Activated CD4-positive, alpha-beta T cell treated with anti-CD3 and anti-CD28 coated beads, Interleukin-2, amount 50 U/mL, for 1 hour (primary cell): Measurements from ENCODE around the gene CNPY1.
"Not testable (repeated sequence)": the region's sequence is repeated elsewhere in the genome, so short reads cannot be mapped to it uniquely, and the experiment has no call there.

Source experiments
- DNase-seq: peaks from one replicate; pipeline ENCODE4 v3.0.0-alpha.2; 2020

CNPY1 gene

DNA sequence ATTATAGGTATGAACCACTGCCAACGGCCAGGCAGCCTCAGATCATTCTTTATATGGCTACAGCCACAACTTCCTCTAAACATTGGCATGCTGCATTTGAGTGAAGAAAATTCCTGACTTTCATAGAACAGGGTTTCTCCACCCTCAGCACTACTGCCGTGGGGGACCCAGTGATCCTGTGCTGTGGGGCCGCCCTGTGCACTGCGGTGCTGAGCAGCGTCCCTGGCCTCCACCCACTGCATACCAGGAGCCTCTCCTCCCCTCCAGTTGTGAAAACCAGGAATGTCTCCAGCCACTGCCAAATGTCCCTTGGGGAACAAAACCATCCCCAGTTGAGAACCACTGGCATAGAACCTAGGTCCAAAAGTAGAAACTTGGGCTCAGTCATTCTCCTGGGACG lies 15.8 kb downstream of the CNPY1 start:
- DNase-seq, result no peak

DNA sequence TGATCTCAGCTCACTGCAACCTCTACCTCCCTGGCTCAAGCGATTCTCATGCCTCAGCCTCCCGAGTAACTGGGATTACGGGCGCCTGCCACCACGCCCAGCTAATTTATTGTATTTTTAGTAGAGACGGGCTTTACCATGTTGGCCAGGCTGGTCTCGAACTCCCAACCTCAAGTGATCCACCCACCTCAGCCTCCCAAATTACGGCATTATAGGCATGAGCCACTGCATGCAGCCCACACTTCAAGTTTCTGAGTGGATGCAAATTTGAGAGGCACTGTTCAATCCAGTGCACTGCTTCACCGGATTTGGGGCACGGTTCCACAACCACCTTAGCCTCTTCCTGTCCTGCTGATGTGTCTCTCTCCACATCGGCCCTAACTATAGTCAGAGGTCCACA lies 16.5 kb downstream of the CNPY1 start:
- no peak for DNase-seq

DNA sequence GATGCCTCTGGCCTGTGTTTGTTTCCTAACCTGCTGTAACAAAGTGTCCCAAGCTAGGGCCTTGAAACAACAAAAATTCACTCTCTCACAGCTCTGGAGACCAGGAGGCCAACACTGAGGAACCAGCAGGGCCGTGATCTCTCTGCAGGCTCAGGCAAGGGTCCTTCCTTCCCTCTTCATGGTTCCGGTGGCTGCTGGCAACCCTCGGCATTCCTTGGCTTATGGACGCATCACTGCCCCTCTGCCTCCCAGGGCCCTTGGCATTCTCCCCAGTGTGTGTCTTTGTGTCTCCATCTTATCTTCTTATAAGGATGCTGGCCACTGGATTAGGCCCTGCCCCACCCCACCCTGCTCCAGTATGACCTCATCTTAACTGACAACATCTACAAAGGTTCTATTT lies 17.0 kb downstream of the CNPY1 start:
- DNase-seq, result no peak

DNA sequence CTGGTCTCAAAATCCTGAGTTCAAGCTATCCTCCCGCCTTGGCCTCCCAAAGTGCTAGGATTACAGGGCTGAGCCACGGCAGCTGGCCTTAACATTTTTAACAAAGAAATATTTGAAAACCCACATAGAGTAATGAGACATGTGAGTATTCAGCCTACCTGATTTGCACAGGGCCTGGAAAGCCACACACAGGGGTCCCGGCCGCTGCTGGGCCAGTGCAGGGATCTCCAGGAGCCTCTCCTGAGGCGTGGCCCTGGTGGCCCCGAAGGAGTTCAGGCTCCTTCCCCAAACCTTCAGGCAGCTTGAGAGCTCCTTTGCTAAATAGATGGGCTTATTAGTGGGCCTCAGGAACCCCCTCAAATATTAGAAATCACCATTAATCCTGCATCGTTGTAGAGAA lies 18.7 kb downstream of the CNPY1 start:
- no peak for DNase-seq

DNA sequence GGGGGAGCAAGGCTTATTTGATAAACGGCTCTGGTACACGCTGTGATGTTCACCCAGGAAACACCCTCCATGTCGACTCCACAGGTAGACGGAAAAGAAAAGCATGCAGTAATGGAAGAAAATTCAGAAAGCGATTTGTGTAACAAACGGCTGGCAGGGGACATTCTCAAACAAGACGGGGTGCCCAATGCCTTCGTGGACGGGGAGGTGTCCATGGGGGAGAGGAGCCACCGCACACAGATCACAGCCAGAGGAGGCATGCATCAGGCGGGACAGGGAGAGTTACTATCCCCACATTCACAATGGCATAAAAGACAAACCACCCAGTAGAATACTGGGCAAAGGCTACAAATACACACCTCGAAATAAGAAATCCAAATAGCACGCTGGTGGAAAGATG lies 20.1 kb downstream of the CNPY1 start:
- DNase-seq, result no peak

DNA sequence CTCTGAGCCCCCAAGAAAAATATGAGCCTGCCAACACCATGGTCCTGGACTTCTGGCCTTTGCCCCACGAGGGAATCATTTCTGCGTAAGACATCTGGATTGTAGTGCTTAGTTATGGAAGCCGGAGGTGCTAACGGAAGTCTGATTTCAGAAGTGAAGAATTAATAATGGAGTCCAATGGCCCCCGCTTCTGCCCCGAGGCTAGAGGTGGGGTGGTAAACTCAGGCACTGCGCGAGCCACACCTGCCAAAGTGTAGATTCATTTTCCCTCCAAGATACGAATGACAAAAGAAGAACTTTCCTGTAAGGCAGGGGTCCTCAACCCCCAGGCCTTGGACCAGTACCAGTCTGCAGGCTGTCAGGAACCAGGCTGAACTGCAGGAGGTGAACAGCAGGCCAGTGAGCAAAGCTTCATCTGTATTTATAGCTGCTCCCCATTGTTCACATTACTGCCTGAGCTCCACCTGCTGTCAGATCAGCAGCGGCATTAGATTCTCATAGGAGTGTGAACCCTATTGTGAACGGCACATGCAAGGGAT lies 22.3 kb downstream of the CNPY1 start:
- no peak for DNase-seq

DNA sequence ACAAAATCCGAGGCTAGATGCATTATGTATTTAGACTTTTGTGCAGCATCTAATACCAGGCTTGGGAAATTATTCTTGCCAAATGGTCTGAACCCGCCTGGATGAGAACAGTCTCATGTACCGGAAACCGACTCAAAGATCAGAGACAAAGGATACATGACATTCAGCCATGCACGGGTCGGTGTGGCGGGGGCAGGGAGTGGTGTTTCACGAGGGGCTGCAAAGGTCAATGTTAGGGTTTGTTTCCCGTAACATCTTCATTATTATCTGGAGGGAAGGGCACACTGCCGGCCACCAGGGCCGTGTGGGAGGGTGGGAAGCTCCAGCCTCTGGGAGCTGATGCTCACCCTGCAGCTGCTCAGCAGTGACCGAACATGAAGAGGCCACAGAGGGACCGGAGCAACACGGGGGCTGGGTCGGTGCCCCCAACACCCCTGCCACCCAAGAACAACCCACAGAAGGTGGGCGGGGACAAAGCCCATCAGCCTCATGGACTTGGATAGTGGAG lies 23.1 kb downstream of the CNPY1 start:
- no peak for DNase-seq

DNA sequence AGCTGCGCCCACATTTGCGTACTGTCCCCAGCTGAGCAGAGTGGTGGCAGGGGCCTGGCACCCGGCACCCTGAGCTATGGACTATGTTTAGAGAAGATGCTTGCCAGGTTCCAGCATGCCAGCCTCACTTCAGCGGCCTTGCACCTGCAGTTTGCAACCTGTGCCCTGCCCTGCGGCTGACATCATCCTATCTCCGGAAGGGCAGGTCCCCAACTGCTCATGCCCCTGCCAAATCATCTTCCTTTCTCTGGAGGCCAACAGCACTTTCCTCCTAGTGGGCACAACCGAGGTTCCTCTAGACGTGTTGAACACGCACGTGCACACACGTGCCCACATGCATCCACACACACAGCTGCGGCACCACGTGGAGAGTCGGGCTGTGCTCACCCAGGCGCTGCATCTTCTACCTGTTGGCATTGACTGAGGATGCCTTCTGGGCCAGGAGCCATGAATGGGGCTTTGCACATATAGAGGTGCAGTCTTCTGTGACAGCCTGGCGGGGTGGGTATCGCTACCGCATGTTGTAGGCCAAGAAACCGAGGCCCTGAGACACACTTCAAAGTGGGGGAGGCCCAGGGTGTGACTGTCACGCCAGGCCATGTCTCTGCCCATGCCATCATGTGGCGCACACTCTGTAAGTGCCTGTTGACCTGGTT lies 24.5 kb downstream of the CNPY1 start:
- no peak for DNase-seq

DNA sequence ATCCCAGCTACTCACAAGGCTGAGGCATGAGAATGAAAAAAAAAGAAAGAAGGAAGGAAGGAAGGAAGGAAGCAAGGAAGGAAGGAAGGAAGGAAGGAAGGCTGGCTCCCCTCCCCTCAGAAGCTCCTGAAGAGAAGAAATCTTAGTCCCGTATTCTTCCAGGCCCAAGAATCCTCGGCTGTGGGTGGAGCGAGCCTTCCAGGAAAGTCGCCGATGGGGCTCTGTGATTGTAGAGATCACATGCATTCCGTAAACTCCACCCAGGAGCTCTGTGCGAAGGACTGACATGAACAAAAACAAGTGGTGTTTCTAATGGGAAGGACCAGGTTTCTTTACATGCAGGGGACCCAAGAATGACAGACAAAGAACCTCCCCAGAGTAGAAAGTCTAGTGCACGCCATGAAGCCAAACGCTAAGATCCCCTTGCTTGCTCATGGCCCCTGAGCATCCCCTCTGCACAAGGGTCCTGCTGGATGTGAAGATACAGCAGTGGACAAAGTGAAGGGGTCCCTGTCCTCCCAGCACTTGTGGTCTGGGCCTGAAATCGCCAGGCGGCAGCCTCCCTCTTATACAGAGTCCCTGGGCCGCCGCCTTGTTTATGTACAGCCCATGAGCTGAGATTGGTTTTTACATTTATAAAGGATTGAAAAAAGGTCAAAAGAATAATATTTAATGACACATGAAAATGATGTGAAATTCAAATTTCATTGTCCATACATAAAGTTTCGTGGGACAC lies 25.2 kb downstream of the CNPY1 start:
- no peak for DNase-seq

DNA sequence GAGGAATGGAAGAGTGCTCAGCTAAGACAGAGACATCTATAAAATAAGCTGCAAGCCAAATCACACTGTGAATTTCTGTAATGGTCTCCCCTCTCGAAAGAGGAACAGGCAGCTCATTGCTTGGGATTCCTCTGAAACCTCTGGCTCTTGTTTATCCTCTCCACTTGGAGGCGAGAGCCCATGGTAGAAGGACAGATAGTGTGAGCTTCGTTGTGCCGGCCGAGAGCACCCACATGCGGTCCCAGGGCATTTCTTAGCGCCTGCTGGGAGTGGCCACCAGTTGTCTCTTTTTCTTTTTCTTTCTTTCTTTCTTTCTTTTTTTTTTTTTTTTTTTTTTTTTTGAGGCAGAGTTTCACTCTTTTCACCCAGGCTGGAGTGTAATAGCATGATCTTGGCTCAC lies 26.2 kb downstream of the CNPY1 start:
- DNase-seq, result no peak

DNA sequence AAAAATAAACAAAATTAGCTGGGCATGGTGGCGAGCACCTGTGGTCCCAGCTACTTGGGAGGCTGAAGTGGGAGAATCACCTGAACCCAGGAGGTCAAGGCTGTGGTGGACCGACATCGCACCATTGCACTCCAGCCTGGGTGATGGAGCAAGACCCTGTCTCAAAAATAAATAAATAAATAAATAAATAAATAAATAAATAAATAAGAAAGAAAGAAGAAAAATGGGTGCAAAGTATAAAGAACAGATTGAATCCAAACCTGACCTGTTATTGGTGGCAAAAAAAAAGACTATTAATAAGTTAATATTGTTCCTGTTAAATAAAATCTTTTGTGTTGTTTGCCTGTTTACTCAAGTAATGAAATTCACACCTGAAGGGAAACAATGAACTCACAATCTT lies 27.0 kb downstream of the CNPY1 start:
- DNase-seq, result not testable (repeated sequence)

DNA sequence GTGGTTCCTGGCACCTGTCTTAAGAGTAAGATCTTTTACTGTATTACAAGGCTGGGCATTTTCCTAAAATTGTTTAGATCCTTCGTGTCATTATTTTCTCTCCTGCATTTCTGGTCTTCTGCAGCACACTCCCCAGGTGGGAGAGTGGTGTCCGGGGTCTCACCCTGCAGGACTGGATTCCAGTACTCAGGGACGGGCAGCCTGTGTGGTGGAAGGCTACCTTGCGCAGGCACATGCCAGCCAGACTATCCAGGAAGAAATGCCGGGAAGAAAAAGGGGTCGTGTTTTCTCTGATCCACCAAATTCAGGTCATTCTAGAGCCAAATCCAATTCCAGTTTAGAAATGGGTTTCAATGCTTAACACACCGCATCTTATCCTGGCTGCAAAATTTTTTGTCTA lies 27.7 kb downstream of the CNPY1 start:
- no peak for DNase-seq

DNA sequence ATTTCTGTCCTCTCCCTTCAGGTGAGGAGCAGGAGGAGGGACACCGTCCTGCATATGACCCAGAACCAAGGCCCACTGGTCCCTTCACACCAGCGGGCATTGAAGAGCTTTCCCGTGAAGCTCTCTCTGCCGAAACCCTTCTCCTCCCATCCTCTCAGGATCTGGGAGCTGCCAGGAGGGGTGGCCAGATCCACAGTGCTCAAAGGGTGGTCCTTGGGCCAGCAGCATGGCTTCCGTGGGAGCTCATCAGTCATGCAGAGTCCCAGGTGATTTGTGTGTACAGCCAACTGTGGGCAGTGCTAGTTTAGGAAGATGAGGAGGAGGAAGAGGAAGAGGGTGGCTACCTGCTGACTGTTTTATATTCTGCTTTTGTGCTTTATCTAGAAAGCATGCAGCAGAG lies 28.4 kb downstream of the CNPY1 start:
- no peak for DNase-seq

DNA sequence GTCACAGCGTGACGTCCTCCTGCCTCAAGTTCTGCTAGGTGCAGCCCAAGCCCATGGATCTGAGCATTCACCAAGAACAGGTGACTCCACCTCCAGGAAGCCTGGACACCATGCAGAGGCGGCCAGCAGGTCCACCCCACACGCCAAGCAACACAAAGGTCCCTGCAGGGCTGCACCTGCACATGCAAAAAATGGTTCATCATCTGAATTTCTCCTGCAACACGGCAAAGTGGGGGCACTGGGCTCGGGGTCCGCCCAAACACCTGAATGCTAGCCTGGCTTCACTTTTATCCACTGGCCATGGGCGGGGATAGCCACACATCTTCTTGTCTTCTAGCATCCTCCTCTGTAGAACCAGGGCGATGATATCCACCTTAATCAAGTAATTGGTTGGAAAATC lies 28.9 kb downstream of the CNPY1 start:
- DNase-seq, result no peak

DNA sequence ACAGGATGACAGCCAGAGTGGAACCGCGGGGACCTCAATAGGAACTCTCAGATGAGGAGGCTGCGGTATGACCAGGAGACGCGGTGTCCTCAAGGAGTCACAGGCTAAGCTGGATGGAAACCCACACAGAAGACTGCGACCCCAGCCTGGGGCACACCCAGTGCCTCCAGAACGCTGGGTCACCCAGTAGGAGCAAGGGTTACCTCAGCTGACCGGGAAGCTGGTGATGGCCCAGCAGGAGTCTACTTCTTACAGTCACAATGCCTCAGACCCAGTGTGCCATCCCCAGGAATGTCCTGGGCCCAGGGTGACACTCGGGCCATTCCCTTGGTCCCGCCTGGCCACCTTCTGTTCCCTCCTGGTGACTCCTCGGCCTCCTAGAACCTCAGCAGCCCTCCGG lies 29.9 kb downstream of the CNPY1 start:
- DNase-seq, result no peak

DNA sequence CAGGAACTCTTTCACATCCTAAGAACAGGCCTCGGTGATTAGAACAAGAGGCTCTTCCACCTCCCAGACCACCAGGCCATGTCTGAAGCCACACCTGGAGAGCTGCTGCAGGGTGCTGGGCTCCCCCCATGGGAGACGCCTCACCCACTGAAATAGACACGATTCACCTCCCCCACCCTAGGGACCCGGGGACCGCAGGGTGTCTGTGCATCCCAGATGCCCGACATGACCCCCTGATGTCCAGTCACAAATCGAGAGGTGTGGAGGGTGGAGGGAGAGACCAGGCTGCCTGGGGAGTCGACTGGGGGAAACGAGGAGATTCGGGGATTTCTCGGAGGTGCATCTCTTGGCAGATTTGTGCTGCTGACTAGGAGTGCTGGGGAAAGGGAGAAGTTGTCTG lies 31.0 kb downstream of the CNPY1 start:
- DNase-seq, result no peak

DNA sequence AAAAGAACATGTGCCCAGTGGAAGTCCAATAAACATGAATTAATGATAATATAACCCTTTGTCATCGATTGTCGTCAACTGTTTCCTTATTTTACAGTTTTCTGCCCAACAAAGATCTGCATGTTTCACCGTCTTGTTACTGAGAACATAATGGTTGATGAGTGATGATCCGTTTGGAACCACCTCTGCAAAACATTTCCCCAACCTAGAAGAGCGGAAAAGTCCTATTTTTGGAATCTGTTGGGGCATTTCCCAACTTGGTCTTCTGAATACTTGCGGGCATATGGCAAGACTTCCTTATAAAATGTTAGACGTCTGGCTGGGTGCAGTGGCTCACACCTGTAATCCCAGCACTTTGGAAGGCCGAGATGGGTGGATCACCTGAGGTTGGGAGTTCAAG lies 32.1 kb downstream of the CNPY1 start:
- DNase-seq, result no peak

DNA sequence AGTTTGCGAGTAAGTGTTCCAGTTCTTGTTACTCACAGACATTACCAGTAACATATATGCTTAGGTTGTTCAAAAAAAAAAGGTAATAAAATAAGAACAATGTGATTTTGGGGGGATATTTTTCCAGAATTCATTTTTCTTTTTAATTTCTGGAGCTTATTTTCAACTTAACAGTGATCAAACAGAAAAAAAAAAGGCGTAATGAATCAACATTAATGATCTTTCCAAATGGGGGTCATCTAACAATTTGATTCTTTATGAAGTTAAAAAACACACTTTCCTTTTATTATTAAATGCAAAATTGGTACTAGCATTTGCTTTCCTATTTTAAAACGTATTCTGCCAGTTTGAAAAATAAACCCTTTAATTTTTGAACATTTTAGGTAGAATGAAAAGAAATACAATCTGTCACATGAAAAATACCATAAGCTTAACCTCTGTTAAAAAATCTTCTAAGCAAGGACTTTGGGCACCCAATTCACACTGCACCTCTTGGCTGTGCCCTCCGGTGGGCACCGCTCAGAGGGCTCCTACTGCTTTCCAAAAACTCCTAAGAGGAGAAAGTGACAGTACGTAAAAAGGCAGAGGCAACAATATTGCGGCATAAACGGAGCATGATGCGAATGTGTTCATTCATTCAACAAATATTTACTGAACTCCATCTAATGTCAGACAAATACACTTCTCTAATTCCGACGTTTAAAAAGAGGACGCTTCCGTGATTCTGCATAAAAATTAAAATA lies 32.6 kb downstream of the CNPY1 start:
- DNase-seq, result no peak

DNA sequence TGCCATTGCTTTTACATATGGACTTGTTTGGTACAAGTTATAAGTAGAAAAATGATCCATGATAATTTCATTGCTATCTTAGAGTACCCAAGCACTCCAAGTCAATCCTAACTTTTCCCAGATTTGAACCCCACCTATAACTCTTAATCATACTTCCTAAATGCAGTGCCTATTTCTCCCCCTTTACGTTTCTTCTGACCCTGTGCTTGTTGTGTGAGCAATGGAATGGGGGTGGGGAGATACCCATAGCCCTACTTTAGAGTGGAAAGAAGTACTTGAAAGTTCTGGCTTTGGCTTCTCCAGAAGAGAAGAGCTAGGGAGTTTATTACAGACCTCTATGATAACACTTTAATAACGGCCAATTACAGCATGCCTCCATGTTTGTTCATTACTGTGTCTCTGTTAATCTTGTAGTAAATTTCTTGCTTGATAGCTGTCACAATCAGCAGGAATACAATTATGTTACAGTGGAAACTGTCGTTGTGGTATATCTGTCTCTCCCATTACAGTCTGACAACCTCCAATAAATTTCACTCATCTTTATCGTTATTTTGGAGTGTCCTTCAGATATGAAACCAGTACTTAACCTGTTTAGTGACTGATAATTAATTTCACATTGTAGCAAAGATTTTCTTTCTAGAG lies 34.0 kb downstream of the CNPY1 start:
- DNase-seq, result no peak

DNA sequence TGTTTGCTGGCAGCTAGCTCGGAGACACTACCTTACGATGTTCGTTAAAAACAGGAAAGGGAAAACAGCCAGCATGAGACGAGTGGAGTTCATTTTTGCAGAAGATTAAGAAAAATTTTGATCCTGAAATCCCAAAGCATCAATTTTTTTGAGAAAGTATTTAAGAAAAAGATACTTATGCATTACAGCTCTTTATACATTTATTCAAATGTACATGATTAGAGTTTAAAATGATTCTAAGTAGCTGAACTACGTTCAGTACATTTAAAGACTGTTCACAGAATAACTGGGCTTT lies 34.7 kb downstream of the CNPY1 start:
- no peak for DNase-seq

DNA sequence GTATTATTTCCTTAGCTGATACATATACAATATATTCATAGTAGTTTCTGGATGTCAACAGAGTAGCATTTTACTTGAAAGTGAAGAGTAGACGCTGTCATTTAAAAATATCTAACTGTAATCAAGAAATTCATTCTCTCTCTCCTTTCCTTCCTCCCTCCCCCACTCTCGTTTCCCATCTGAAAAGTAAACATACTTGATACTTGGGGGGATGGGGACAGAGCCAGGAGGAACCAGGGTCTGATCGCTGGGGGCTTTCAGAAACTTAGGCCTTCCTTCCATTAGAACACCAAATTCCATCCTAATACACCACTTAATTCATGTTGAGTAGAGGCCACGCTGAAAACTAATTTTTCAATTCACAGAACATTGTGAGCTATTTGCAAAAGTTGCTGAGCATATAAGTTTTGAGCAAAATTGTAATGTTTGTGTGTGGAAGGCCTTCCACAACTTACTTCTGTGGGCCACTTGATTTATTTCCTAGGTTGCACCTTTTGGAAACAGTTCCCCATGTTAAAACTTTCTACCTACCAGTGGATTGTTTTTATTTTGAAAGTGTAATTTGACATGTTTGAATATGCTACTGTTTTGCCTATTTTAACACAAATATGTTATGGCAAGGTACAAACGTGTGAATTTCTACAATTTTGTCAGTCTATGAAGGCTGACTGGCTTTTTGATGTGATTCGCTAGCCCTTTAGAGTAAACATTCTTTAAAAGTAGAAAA lies 35.2 kb downstream of the CNPY1 start:
- no peak for DNase-seq

DNA sequence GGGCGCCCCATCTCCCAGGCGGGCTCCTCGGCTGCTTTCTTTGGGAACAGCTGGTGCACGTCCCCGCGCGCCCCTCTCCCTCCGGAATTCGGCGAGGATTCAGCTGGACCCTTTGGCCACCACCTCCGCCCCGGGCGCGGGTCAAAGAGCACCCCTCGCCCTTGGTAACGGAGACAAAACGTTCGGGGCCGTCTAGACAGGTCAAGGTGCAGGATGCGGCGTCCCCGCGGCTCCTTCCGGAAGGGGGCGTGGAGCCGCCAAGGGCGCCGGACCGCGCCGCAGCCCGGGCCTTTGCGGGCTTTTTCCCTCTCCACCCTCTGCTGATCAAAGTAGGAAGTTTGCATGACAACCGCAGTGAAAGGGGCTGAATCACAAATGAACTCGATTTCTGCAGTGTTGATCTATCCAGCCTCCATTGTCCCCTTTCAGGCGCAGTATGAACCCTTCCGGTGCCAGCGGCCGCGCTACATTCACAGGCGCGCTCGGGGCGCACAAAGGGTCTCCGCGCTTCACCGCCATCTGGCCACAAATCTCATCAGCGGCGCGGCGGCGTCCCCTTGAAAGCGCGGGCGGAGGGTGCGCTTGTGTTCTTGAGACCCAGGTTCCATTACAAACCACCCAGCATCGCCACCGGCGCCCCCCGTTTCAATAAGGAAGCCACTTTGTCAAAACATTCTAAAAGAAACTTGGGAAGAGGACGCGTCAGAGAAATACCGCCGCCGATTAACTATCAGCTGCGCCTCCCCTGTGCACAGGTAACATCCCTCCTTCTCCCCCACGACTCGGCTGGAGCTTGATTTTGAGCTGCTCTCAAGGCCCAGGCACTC lies 36.4 kb downstream of the CNPY1 start:
- DNase-seq, result no peak
